Measurements from ENCODE around the gene UQCC3. TPM values are rescaled to one million over a fixed set of nuclear protein-coding genes. Genes with fewer than 3 reads are reported as not detected.

UQCC3 gene
- total and polyA plus RNA-seq, 9 of the 15 experiments (the other 6 are each of a cell fraction or from before 2014, with no cell fraction given) = 3.3 to 44.3 (median 8.0) TPM

- no peak for TF ChIP-seq GMEB1 (CRISPR knock-in tag; IDR thresholded peaks at IDR 0.05)
- no peak for TF ChIP-seq CREB3 (tag; conservative IDR thresholded peaks at IDR 0.05; ENCODE audit: low read depth)
- TF ChIP-seq ZNF75A (CRISPR knock-in tag; IDR thresholded peaks at IDR 0.05) = no peak
- TF ChIP-seq MTA1 (IDR thresholded peaks at IDR 0.05; ENCODE audit: borderline replicate concordance) = no peak
- peak; percentile 53 to 73; a peak in 3 of 4 replicates for TF ChIP-seq MAZ (CRISPR knock-in tag; conservative IDR thresholded peaks at IDR 0.05 in 1 of 2, IDR thresholded peaks at IDR 0.05 in 1 of 2)
- no peak for TF ChIP-seq THRAP3 (IDR thresholded peaks at IDR 0.05; ENCODE audit: borderline replicate concordance)
- TF ChIP-seq POU5F1 (IDR thresholded peaks at IDR 0.05; ENCODE audit: borderline replicate concordance, low read depth, low read length, partially characterized antibody) = no peak
- TF ChIP-seq PURB (CRISPR knock-in tag; IDR thresholded peaks at IDR 0.05; ENCODE audit: low read depth) = no peak
- no peak for TF ChIP-seq KLF1 (tag; IDR thresholded peaks at IDR 0.05)
- TF ChIP-seq CXXC5 (CRISPR knock-in tag; IDR thresholded peaks at IDR 0.05) = peak; percentile 79
- TF ChIP-seq ZNF124 (CRISPR knock-in tag; IDR thresholded peaks at IDR 0.05) = no peak
- TF ChIP-seq PBX2 (CRISPR knock-in tag; IDR thresholded peaks at IDR 0.05; ENCODE audit: low read depth) = no peak
- TF ChIP-seq PBX2 (tag; conservative IDR thresholded peaks at IDR 0.05; ENCODE audit: low read depth) = no peak
- peak; percentile 80 for TF ChIP-seq GATA2 (CRISPR knock-in tag; IDR thresholded peaks at IDR 0.05)
- no peak for TF ChIP-seq TCF3 (CRISPR knock-in tag; IDR thresholded peaks at IDR 0.05)
- TF ChIP-seq PTRF (tag; IDR thresholded peaks at IDR 0.05) = no peak
- no peak for TF ChIP-seq ZNF24 (IDR thresholded peaks at IDR 0.05)
- 0 out of 2 replicates have a peak, but pooled peaks have one; percentile 30 for TF ChIP-seq BCOR (IDR thresholded peaks at IDR 0.05)
- TF ChIP-seq BCL6 (CRISPR knock-in tag; IDR thresholded peaks at IDR 0.05) = no peak
- TF ChIP-seq ZNF274 (IDR thresholded peaks at IDR 0.05; ENCODE audit: borderline replicate concordance, low read depth, low read length) = no peak
- TF ChIP-seq ZNF395 (CRISPR knock-in tag; IDR thresholded peaks at IDR 0.05) = no peak
- TF ChIP-seq TSC22D4 (tag; IDR thresholded peaks at IDR 0.05) = no peak
Observed at GRCh38 chr11:62705880-62706849, 34.7 kb downstream of the UQCC3 start (continued).
